Body of pancreas (tissue), 4 donors: ENCODE measurements around the gene CCDC6. TPM values are rescaled to one million over a fixed set of nuclear protein-coding genes. Genes with fewer than 3 reads are reported as not detected.

Experiments
- ATAC-seq: fragments of 150-250 bp; one replicate; pipeline ENCODE4 v1.9.1; 2016
- DNase-seq, 4 donors: peaks; one replicate each; pipeline ENCODE4 v3.0.0-alpha.2; 2019
- H3K27ac ChIP-seq, 4 donors: fragments of 200-600 bp; sonication (generic); 1 replicate in 3 of 4; 2 replicates in 1 of 4; pipeline versions ENCODE4 v1.5.1 to v1.6.1; 2016 to 2019; ENCODE audit warnings: mild to moderate bottlenecking in 1 of 4, mixed read lengths in 1 of 4, moderate library complexity in 1 of 4
- H3K27me3 ChIP-seq, 2 donors: fragments of 200-600 bp; sonication (generic); one replicate each; pipeline ENCODE4 v1.6.0; 2016; ENCODE audit warnings: mild to moderate bottlenecking in 1 of 2
- H3K36me3 ChIP-seq, 2 donors: fragments of 200-600 bp; sonication (generic); replicated peaks in 1 of 2; 2 replicates each; pipeline ENCODE4 v1.5.1; 2016; ENCODE audit warnings: low read depth in 2 of 2; ENCODE audit not compliant: insufficient read depth in 1 of 2
- H3K4me1 ChIP-seq: fragments of 200-600 bp; sonication (generic); one replicate; pipeline ENCODE4 v1.6.0; 2016
- H3K4me3 ChIP-seq, 2 donors: fragments of 200-600 bp; sonication (generic); 1 replicate in 1 of 2; 2 replicates in 1 of 2; pipeline ENCODE4 v1.5.1; 2016 to 2019
- H3K9me3 ChIP-seq, 3 donors: fragments of 200-600 bp; sonication (generic); 1 replicate in 2 of 3; 2 replicates in 1 of 3; pipeline ENCODE4 v1.5.1; 2016
- POLR2A ChIP-seq, 3 donors: fragments of 450-650 bp; IDR thresholded peaks; one replicate each; pipeline ENCODE4 v1.6.1; 2016; ENCODE audit warnings: antibody characterized with exemption in 3 of 3, mild to moderate bottlenecking in 2 of 3
- WGBS, 2 donors: methylation state at CpG; one replicate each; pipeline ENCODE4 v1.1.5; 2017; 5-methylcytosine and 5-hydroxymethylcytosine counted together
- intact Hi-C: fragments of 100-400 bp; cut with DNase I; formaldehyde crosslinking; loops from one replicate; pipeline ENCODE4 v1.15.1; 2023
- total RNA-seq, 2 donors: library from RNA; depleted of rRNA; stranded (reverse); fragments of >200 nt; gene quantifications; one replicate each; pipeline ENCODE4 v1.1.0, GENCODE V29; 2016
- TF ChIP-seq, protein P1 (sequence below), 7 experiments: fragments of 450-650 bp in 4 of 7; fragments of 200-600 bp in 3 of 7; sonication (generic) in 3 of 7; IDR thresholded peaks; one replicate each; pipeline ENCODE4 v1.5.1; 2016 to 2019; ENCODE audit warnings: antibody characterized with exemption in 7 of 7

The CCDC6 gene
- total RNA-seq, 2 donors from 2014 or later: 26.7 to 35.8 TPM

- no peak overlapping the region for H3K4me3 ChIP-seq
- ATAC-seq: peak; percentile 41
- DNase-seq: peak; percentile 72 to 85 (median 79)
- intact Hi-C loops: no loop called here
- peaks cover 34% of the 10 kb centered on the region for H3K4me1 ChIP-seq
- H3K27me3 ChIP-seq: no peaks in the 10 kb centered on the region
- WGBS, 2 donors: 1 to 2% methylated on average over 9 of the region's 9 CpGs
- H3K27ac ChIP-seq: peak overlapping the region; percentile 93 to 98 (median 94)
- TF ChIP-seq, protein P1, sequence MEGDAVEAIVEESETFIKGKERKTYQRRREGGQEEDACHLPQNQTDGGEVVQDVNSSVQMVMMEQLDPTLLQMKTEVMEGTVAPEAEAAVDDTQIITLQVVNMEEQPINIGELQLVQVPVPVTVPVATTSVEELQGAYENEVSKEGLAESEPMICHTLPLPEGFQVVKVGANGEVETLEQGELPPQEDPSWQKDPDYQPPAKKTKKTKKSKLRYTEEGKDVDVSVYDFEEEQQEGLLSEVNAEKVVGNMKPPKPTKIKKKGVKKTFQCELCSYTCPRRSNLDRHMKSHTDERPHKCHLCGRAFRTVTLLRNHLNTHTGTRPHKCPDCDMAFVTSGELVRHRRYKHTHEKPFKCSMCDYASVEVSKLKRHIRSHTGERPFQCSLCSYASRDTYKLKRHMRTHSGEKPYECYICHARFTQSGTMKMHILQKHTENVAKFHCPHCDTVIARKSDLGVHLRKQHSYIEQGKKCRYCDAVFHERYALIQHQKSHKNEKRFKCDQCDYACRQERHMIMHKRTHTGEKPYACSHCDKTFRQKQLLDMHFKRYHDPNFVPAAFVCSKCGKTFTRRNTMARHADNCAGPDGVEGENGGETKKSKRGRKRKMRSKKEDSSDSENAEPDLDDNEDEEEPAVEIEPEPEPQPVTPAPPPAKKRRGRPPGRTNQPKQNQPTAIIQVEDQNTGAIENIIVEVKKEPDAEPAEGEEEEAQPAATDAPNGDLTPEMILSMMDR (IDR thresholded peaks at IDR 0.05): no peak
- peak; percentile 40 to 91 (median 87) for TF ChIP-seq POLR2A (IDR thresholded peaks at IDR 0.05)
- no peaks in the 10 kb centered on the region for H3K36me3 ChIP-seq
- H3K9me3 ChIP-seq: no peaks in the 10 kb centered on the region
Observed at GRCh38 chr10:59907918-59908807, 1.8 kb upstream of the CCDC6 start.

GRCh38 chr10:59907537-59907917 lies 1.2 kb upstream of the CCDC6 start:
- TF ChIP-seq POLR2A (IDR thresholded peaks at IDR 0.05): no peak
- TF ChIP-seq, protein P1 (IDR thresholded peaks at IDR 0.05): no peak
- H3K36me3 ChIP-seq: no peaks in the 10 kb centered on the region
- no peak for ATAC-seq
- peak overlapping the region; percentile 93 to 98 (median 94) for H3K27ac ChIP-seq
- H3K4me1 ChIP-seq: peaks cover 38% of the 10 kb centered on the region
- intact Hi-C loops: no loop called here
- H3K4me3 ChIP-seq: no peak overlapping the region
- 20 to 26% methylated on average over 2 of the region's 2 CpGs for WGBS, 2 donors
- no peaks in the 10 kb centered on the region for H3K27me3 ChIP-seq
- no peak for DNase-seq
- no peaks in the 10 kb centered on the region for H3K9me3 ChIP-seq

- no peak for TF ChIP-seq POLR2A (IDR thresholded peaks at IDR 0.05)
- TF ChIP-seq, protein P1 (IDR thresholded peaks at IDR 0.05): no peak
- Histone ChIP-seq H3K9me3 (no peaks in the 10 kb centered on the region), H3K36me3 (no peaks in the 10 kb centered on the region), H3K4me3 (peak overlapping the region; percentile 83 to 96), H3K27me3 (no peaks in the 10 kb centered on the region), H3K27ac (peak overlapping the region; percentile 93 to 98 (median 94)), H3K4me1 (peaks cover 52% of the 10 kb centered on the region)
- DNase-seq (no peak), ATAC-seq (peak; percentile 0)
- intact Hi-C loops: no loop called here
- 0 to 1% methylated on average over 10 to 50 of the region's 56 CpGs for WGBS, 2 donors
Observed at GRCh38 chr10:59905731-59906416, 482 bp downstream of the CCDC6 start.

- 0 to 1% methylated on average over 20 to 23 of the region's 23 CpGs for WGBS, 2 donors
- DNase-seq (peak; percentile 46 to 63 (median 58)), ATAC-seq (peak; percentile 11)
- H3K4me1 ChIP-seq: peaks cover 59% of the 10 kb centered on the region
- no peaks in the 10 kb centered on the region for H3K36me3 ChIP-seq
- no peaks in the 10 kb centered on the region for H3K9me3 ChIP-seq
- peak overlapping the region; percentile 93 to 98 (median 94) for H3K27ac ChIP-seq
- intact Hi-C loops: no loop called here
- H3K4me3 ChIP-seq: peak overlapping the region; percentile 83 to 96
- TF ChIP-seq POLR2A (IDR thresholded peaks at IDR 0.05): peak in 2 of 3 donors; percentile 49 to 53
- TF ChIP-seq, protein P1 (IDR thresholded peaks at IDR 0.05): peak in 1 of 7 experiments; percentile 11
- no peaks in the 10 kb centered on the region for H3K27me3 ChIP-seq
Observed at GRCh38 chr10:59905066-59905730, 1.2 kb downstream of the CCDC6 start.
